Fibroblast of lung (primary cell): ENCODE results near the gene FYN. TPM values are rescaled to one million over a fixed set of nuclear protein-coding genes. Genes with fewer than 3 reads are reported as not detected.

Experiments used
- DNase-seq, 2 donors: peaks; one replicate each; pipeline versions ENCODE4 v3.0.0 to v3.0.0-alpha.2; 2010; ENCODE audit warnings: low read depth in 2 of 2
- H2AFZ ChIP-seq: 2 replicates; pipeline ENCODE4 v1.5.1; 2012; ENCODE audit warnings: low read length, control low read depth, inconsistent platforms
- H3K27ac ChIP-seq: 2 replicates; pipeline ENCODE4 v1.5.1; 2011; ENCODE audit warnings: low read length, control low read depth; ENCODE audit not compliant: insufficient read depth
- H3K27me3 ChIP-seq: 2 replicates; pipeline ENCODE4 v1.5.1; 2011; ENCODE audit warnings: mild to moderate bottlenecking, low read length; ENCODE audit not compliant: control insufficient read depth, insufficient read depth
- H3K36me3 ChIP-seq: 2 replicates; pipeline ENCODE4 v1.5.1; 2011; ENCODE audit warnings: low read length; ENCODE audit not compliant: control insufficient read depth, insufficient read depth
- H3K4me1 ChIP-seq: 2 replicates; pipeline ENCODE4 v1.5.1; 2011; ENCODE audit warnings: low read length; ENCODE audit not compliant: control insufficient read depth, insufficient read depth; ENCODE audit errors: extremely low read depth
- H3K4me2 ChIP-seq: 2 replicates; pipeline ENCODE4 v1.5.1; 2011; ENCODE audit warnings: low read length, control low read depth; ENCODE audit not compliant: insufficient read depth; ENCODE audit errors: extremely low read depth
- H3K4me3 ChIP-seq, 4 experiments: fragments of 200-600 bp in 1 of 4; sonication (generic) in 1 of 4; replicated peaks in 1 of 4; 2 replicates each; pipeline ENCODE4 v1.5.1; 2011 to 2016; ENCODE audit warnings: low read length in 4 of 4, low read depth in 3 of 4, mild to moderate bottlenecking in 3 of 4, control low read depth in 2 of 4, inconsistent platforms in 1 of 4, mixed read lengths in 1 of 4; ENCODE audit not compliant: insufficient read depth in 1 of 4; ENCODE audit errors: control extremely low read depth in 1 of 4
- H3K79me2 ChIP-seq: 2 replicates; pipeline ENCODE4 v1.5.1; 2012; ENCODE audit warnings: mild to moderate bottlenecking, low read length, inconsistent platforms; ENCODE audit not compliant: control insufficient read depth, insufficient read depth
- H3K9ac ChIP-seq: 2 replicates; pipeline ENCODE4 v1.5.1; 2011; ENCODE audit warnings: mild to moderate bottlenecking, low read length, control low read depth; ENCODE audit not compliant: insufficient read depth
- H3K9me3 ChIP-seq: 2 replicates; pipeline ENCODE4 v1.5.1; 2012; ENCODE audit warnings: low read depth, low read length; ENCODE audit not compliant: control insufficient read depth, insufficient read depth
- H4K20me1 ChIP-seq: 2 replicates; pipeline ENCODE4 v1.5.1; 2011; ENCODE audit warnings: low read length; ENCODE audit not compliant: control insufficient read depth, insufficient read depth; ENCODE audit errors: extremely low read depth
- CTCF ChIP-seq, 2 donors: IDR thresholded peaks in 1 of 2; conservative IDR thresholded peaks in 1 of 2; 1 replicate in 1 of 2; 2 replicates in 1 of 2; pipeline ENCODE4 v1.5.1; 2011 to 2012; ENCODE audit warnings: low read length in 2 of 2, control low read depth in 1 of 2, inconsistent platforms in 1 of 2, low read depth in 1 of 2, mild to moderate bottlenecking in 1 of 2
- EZH2 ChIP-seq: IDR thresholded peaks from 2 replicates; pipeline ENCODE4 v1.5.1; 2012; ENCODE audit warnings: low read length, control low read depth, mild to moderate bottlenecking; ENCODE audit errors: missing control alignments
- polyA plus RNA-seq, 2 donors: library from polyadenylated mRNA; depleted of rRNA in 1 of 2; stranded (reverse) in 1 of 2; unstranded in 1 of 2; fragments of >200 nt; gene quantifications; 2 replicates each; pipeline ENCODE4 v1.2.1, GENCODE V29; 2011 to 2012; ENCODE audit warnings: missing spikeins in 1 of 2
- total RNA-seq: library from RNA; depleted of rRNA; stranded (reverse); fragments of >200 nt; gene quantifications from 2 replicates; pipeline ENCODE4 v1.2.1, GENCODE V29; 2014

FYN gene
- total and polyA plus RNA-seq, 2 donors (not counting 1 experiment from before 2014, with no cell fraction given), result 64.7 TPM

- H3K4me2 ChIP-seq, result no peak overlapping the region
- no peaks in the 10 kb centered on the region for H3K9me3 ChIP-seq
- H2AFZ ChIP-seq, result no peak overlapping the region
- H3K4me3 ChIP-seq, result no peak overlapping the region
- H3K79me2 ChIP-seq, result no peaks in the 10 kb centered on the region
- H3K27me3 ChIP-seq, result no peaks in the 10 kb centered on the region
- no peak for DNase-seq
- H3K36me3 ChIP-seq, result no peaks in the 10 kb centered on the region
- H3K9ac ChIP-seq, result peak overlapping the region; percentile 0
- no peak overlapping the region for H3K27ac ChIP-seq
- TF ChIP-seq EZH2 (no peak), CTCF (conservative IDR thresholded peaks at IDR 0.05 in 1 of 2, IDR thresholded peaks at IDR 0.05 in 1 of 2; ENCODE audit: low read depth in 1 of 2, low read length in 2 of 2) (no peak)
- H3K4me1 ChIP-seq, result peaks cover 18% of the 10 kb centered on the region
- H4K20me1 ChIP-seq, result no peaks in the 10 kb centered on the region
Measured at GRCh38 chr6:111806165-111806547, 67.1 kb downstream of the FYN start.

- Histone ChIP-seq H3K9me3 (no peaks in the 10 kb centered on the region), H3K27me3 (no peaks in the 10 kb centered on the region), H3K4me2 (no peak overlapping the region), H3K79me2 (no peaks in the 10 kb centered on the region), H3K4me1 (peaks cover 21% of the 10 kb centered on the region), H3K4me3 (no peak overlapping the region), H4K20me1 (no peaks in the 10 kb centered on the region), H3K27ac (peak overlapping the region; percentile 0), H2AFZ (no peak overlapping the region), H3K36me3 (no peaks in the 10 kb centered on the region), H3K9ac (peak overlapping the region; percentile 0)
- TF ChIP-seq CTCF (conservative IDR thresholded peaks at IDR 0.05 in 1 of 2, IDR thresholded peaks at IDR 0.05 in 1 of 2; ENCODE audit: low read depth in 1 of 2, low read length in 2 of 2) (no peak), EZH2 (no peak)
- DNase-seq, result peak; percentile 75 to 96
Measured at GRCh38 chr6:111805511-111806164, 67.6 kb downstream of the FYN start.

GRCh38 chr6:111804627-111805235, 68.5 kb downstream of the FYN start:
- H3K4me3 ChIP-seq, result no peak overlapping the region
- no peaks in the 10 kb centered on the region for H3K36me3 ChIP-seq
- no peak overlapping the region for H2AFZ ChIP-seq
- DNase-seq, result peak; percentile 92 to 94
- H3K4me2 ChIP-seq, result no peak overlapping the region
- peak overlapping the region; percentile 5 for H3K27ac ChIP-seq
- H3K27me3 ChIP-seq, result no peaks in the 10 kb centered on the region
- peaks cover 22% of the 10 kb centered on the region for H3K4me1 ChIP-seq
- TF ChIP-seq EZH2 (no peak), CTCF (conservative IDR thresholded peaks at IDR 0.05 in 1 of 2, IDR thresholded peaks at IDR 0.05 in 1 of 2; ENCODE audit: low read depth in 1 of 2, low read length in 2 of 2) (peak; percentile 22 to 47)
- H4K20me1 ChIP-seq, result no peaks in the 10 kb centered on the region
- no peaks in the 10 kb centered on the region for H3K79me2 ChIP-seq
- no peaks in the 10 kb centered on the region for H3K9me3 ChIP-seq
- H3K9ac ChIP-seq, result peak overlapping the region; percentile 4
